Measurements from ENCODE around the gene CACNA1I.

GRCh38 chr22:39664485-39665200 lies 94.1 kb downstream of the CACNA1I start:
- TF ChIP-seq CTCF (IDR thresholded peaks at IDR 0.05 in 4 of 5, conservative IDR thresholded peaks at IDR 0.05 in 1 of 5) (no peak), POLR2A (IDR thresholded peaks at IDR 0.05) (no peak)
